GM19239 (cell line): ENCODE results near the gene ADSS1.

ENCODE experiments used
- DNase-seq: peaks from one replicate; pipeline ENCODE4 v3.0.0; 2011; ENCODE audit warnings: low spot score; ENCODE audit not compliant: insufficient read length
- FAIRE-seq: peaks from 2 replicates; lab custom pipeline; 2011; peaks lifted over from hg19 to GRCh38; lab: Jason Lieb, UNC

Gene ADSS1

DNA sequence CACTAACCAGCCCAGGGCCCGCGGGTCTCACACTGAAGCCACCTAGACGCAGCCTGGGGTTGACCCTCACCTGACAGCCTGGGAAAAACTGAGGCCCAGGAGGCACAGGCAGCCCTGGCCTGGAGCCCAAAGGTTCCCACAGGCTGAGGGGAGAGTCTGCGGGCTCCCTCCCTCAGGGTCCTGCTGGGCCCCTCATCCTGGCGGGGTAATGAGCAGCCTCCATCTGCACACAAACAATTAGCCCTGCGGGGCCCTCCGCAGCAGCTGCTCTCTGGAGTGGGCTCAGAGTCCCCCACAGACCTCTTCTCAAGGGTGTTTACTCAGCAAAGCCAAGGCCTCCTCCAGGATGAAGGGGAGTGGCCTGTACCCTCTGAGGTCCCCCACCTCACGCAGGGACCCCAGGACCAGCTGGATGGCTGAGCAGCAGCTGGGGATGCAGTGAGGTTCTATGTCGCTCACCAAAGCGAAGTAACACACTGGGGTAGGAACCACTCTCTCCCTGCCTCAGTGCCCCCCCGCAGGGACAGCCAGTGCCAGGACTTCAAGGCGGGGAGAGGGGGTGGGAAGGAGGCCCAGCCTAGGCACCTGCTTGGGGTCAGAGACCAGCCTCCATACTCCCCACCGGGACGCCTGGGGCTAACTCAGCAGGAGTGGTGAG lies 64.3 kb downstream of the ADSS1 start:
- FAIRE-seq, result no peak

DNA sequence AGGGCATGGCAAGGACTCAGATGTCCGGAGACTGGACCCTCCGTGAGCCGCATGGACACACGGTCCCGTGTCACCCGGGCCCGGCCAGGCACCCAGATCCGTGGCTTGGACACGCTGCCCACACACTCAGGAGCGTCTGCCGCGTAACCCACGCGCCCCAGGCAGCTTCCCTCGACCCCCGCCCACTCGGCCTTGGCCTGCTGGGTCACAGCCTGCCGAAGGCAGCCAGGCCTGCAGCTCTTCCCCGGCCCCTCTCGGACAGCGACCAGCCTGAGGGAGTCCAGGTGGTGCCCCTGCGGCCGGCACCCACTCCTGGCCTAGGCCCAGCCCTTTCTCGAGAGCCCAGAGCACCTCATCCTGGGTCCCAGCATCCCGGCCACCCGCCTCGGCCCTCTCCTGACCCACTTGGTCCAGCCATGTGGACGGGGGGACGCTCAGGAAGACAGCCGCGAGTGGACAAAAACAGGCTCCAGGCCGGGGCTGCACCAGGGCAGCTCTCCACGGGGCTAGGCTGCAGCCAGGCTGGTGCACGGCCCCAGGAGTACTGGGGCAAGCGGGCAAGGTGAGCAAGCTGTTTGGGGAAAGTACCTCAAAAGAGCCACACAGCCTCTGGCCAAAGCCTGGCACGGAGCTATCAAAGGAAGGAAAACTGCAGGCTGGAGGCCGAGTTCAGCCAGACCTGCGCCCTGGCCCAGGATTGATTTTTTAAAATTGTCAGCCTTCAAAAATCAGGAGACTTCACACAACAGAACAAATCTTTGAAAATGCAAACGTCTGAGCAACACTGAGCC lies 65.0 kb downstream of the ADSS1 start:
- DNase-seq (no peak), FAIRE-seq (no peak)

More for the DNA sequence above, 64.3 kb downstream of the ADSS1 start:
- DNase-seq, result no peak

DNA sequence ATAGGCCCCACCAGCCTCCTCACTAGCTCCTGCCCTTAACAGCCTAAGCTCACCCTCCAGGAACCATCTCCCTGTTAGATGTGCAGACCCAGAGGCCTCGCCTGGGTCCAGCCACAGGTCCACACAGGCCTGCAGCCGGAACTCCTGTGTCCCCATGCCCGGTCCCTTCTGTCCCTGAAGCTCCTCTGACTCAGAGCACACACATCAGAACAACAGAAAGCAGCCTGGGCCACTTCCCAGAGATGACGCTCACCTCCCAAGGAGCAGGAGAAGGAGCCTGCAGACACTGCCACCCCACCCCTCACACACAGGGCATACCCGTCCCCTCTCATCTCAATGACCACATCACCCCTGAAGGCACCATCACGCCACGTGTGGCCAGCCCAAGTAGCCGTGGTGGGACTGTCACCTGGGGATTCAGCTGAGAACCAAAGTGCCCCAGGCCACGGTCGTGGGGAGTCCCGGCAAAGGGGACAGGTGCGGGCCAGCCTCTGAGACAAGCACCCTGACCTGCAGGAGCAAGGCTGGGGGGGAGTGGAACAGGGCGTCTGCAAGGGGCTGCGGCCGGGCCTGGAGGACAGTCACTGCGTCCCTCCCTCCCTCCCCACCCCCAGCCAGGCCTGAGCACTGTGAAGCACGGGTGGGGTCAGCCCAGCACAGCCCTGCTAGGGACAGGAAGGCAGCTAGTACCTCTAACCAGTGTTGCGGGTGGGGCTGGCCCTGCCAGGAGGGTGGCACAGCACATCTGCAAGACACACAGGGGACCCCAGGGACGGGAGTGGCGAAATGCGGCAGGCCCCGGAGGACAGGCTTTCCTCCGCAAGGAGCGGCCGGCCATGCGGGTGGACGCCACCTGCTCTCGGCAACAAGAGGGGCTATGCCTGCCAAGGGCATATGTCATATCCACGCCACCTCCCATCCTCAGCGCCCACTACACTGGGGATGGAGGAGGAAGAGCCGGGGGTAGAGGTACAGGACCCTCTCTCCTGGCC lies 66.0 kb downstream of the ADSS1 start:
- DNase-seq (no peak), FAIRE-seq (no peak)

DNA sequence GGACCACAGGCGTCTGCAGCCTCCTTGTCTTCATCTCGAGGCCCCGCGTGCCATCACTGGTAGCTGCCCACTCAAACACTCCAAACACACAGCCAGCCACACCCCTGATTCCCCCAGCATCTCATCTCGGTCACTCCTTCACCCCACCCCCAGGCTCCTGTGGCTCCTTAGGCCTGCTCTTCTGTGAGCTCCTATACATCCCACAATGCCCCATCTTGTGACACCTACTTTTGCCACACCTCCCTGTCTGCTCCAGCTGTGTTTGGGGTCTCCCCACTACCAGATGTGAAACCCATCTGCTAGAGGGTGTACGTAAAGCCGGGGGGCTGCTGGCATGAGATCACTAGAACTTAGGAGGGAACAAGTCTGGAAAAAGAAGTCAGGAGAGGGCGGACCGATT lies 67.4 kb downstream of the ADSS1 start:
- FAIRE-seq (no peak), DNase-seq (no peak)

DNA sequence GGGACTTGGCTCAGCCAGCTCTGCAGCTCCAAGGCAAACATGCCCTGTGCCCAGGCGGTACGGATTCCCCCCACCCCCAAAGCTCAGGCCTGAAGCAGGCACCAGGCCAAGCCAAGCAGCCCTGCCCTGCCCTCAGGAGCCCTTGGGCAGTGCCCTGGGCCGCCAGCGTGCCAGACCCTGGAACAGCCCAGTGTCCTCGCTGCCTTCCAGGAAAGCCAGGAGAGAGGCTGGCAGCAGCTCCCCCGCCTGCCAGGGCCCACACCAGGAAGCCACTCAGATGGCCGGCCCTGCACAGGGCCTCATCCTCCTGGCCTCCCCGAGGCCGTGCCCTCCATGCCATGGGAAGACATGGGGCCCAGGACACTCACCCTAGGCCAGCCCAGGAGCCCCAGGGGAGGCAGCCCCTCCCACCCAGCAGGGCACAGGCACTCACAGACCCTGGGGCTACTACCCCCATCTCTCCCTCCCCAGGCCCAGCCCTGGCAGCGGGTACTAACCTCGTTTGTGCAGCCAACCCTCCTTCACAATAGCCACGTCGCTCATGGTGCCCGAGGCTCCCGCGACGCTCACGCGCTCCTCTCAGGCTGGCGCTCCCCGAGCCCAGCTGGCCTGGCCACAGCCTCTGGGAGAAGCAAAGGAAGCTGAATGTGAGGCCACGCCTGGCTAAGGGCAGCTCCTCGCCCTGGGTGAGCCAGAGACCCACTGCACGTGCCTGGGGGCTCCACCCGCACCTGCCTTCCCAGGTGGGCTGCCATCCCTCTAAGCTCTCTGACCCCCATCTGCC lies 68.3 kb downstream of the ADSS1 start:
- FAIRE-seq (no peak), DNase-seq (no peak)

DNA sequence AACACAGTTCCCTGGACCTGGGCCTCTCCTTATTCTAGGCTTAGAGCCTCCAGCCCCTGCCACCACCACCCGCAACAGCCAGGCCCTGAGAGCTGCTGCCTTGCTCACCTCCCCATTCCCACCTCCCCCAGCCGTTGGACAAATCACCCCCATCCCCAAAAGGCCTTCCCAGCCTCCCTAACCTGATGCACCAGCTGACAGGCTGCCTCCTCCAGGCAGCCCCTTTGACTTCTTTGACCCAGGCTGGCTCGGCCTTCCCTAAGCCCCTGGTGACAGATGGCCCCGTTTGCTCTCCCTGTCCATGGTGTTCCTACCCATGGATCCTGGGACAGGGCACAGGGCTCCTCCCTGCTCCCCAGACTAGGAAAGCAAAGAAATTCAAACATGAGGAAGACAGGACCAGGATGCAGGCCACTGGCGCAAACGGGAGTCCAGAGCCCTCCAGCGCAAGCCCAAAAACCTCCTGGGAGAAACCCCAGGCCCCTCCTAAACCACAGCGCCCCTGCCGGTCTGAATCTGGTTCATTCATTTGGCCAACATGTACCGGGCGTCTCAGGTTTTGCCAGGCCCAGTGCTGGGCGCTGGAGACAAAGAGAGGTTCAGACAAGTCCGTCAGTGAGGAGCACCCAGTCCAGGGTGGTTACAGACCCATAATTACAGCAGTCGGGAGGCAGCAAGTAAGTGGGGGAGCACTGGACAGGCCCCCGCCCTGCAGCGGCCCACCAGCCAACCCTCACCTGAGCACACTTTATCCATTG lies 69.1 kb downstream of the ADSS1 start:
- DNase-seq (no peak), FAIRE-seq (no peak)

DNA sequence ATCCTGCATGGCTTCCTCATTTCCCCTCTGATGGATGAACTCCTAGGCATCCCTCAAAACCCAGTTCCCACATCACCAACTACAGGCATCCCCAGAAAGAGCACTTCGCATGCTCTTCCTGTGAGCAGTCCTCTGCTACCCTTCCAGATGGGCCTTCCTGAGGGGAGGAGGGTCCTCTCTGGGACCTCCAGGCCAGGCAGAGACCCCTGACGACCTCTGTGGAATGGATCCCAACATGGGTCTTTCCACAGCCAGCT lies 69.6 kb downstream of the ADSS1 start:
- FAIRE-seq, result no peak
- DNase-seq, result no peak

DNA sequence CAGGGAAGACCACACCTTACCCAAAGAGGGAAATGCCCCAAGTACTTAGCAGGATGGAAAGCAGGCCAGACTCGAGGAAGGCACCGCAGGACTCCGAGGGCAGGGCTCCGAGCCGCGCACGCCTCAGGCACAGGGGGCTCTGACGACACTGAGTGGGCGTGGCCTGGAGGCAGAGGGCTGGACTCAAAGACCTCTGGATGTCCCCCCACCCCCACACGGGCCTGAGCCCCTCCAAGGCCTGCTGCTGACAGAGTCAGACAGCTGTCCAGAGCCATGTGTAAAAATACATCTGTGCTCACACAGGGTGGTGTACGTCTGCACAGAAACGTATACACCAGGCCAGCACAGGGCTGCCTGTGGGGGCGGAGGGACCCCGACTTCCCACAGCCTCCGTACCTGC lies 70.1 kb downstream of the ADSS1 start:
- DNase-seq (peak; percentile 53), FAIRE-seq (no peak)

DNA sequence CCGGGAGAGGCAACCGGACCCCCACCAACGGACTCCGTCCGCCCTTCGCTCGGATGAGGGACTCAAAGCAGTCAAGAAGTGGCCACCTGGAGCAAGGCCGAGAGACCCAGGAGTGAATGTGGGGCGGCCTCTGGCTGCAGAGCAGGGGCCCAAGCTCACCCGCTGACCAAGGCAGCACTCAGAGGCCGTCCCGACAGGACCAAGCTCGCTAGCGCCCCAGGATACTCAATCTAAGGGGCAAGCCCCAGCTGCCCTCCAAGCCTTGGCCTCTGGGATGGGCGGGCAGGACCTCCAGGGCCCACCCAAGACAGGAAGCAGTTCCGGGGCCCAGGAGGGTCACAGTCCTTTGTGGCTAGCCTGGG lies 70.6 kb downstream of the ADSS1 start:
- peak; percentile 68 for DNase-seq
- peak; percentile 35 for FAIRE-seq

DNA sequence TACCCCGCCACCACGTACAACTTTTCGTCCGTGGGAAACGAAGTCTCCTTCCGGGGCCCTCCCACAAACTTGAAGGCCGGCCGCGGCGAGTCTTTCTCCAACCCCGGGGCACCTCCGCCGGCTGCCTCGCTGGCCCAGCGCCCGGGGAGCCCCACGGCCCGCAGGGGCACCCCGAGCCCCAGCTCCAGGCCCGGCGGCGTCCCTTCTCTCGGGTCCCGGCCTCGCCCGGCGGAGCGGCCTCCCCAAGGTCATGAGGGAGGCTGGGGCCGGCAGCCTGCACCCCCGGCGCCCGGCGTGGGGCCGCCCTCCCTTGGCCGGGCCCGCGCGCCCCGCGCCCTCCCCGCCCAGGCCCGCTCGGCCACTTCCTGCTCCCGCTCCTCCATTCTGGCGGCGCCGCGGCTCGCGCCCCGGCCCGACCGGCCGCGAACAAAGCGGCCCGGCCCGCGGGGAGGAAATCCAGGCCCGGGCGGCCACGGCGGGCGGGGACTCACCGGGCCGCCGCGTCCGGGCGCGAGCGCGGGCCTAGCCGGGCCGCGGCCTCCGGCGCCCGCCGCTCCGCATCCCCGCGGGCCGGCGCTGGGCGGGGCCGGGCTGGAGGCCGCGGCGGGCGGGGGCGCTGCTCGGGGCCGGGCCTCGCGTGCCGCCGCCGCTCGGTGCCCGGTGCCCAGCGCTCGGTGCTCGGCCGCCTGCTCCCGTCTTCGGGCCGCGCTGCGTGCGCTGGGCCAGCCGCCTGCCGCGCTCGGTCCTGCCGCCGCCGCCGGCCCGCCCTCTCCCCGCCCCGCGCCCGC lies 71.2 kb downstream of the ADSS1 start, which contains the start of gene AKT1:
Gene AKT1 (minus strand): TSS at position 756 of the 788 bp plus-strand sequence. CDS start 3,105 bp downstream, outside the sequence.
- FAIRE-seq (no peak), DNase-seq (peak; percentile 83)

DNA sequence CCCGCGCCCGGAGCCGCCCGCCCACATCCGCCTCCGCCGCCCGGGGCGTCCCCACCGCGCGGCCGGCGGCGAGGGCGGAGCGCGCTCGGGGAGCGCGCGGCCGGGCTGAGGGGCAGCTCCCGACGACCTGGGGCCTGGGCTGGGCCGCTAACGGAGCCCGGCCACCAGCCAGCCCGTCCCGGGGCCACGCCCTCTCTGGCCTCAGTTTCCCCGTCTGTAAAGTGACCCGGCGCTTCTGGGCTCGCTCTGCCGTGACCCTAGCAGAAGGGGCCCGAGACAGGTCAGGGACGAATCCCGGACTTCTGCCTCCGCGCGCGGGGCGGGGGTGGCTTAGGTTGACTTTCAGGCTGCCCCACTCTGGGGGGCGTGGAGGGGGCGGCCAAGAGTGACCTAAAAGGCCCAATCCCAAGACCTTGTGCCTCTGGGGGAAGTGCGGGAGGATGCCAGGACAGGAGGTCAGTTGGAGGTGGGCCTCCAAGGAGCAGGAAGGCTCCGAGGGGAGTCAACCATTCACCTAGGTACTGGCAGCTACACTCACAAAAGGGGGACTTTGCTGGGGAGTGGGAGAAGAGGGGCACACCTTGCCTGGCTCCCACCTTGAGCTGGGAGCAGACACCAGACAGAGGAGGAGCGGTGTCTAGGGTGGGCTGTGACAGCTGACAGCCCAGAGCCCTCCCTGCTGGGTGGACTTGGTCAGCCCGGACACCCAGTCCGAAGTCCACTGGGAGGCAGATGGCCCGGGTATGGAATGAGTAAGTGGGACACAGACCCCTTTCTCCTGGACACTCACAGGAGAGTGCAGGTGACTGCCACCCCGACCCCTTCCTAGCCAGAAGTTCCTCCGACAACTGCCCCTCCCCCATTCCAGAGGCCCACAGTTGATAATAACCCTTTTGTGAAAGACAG lies 72.0 kb downstream of the ADSS1 start:
- no peak for FAIRE-seq

DNA sequence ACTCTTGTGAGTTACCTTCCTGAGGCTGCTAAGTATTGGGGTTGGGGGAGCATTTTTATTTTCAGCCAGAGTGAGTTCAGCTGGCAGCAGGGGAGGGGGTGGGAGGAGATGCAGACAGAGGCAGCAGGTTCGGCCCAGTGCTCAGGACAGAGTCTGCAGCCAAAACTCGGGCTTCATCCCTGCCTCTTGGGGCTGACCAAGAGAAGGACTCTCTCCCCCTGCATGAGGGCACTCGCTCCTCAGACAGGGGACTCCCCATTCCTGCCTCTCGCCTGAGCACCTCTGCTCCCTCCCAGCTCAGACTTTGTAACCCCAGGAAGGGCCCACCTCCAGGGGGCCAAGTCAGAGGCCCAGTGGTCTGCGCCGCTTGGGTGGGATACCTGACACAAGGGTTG lies 72.7 kb downstream of the ADSS1 start:
- FAIRE-seq (no peak), DNase-seq (no peak)

More for the DNA sequence above, 72.0 kb downstream of the ADSS1 start:
- DNase-seq, result peak; percentile 95
